GM19193 (cell line): ENCODE measurements around the gene ISYNA1.

Source experiments
- POLR2A ChIP-seq: IDR thresholded peaks from 4 replicates; pipeline ENCODE4 v1.6.1; 2011; ENCODE audit not compliant: insufficient read depth, insufficient read length; ENCODE audit errors: extremely low read depth

The ISYNA1 gene

GRCh38 chr19:18392417-18392816 is 45.5 kb downstream of the ISYNA1 start:
- TF ChIP-seq POLR2A, result no peak

- TF ChIP-seq POLR2A, result no peak
Observed at GRCh38 chr19:18391509-18392075, 46.3 kb downstream of the ISYNA1 start.

- TF ChIP-seq POLR2A, result no peak
Observed at GRCh38 chr19:18390065-18390907, 47.6 kb downstream of the ISYNA1 start.

- no peak for TF ChIP-seq POLR2A
Observed at GRCh38 chr19:18389726-18390064, 48.2 kb downstream of the ISYNA1 start.

DNA sequence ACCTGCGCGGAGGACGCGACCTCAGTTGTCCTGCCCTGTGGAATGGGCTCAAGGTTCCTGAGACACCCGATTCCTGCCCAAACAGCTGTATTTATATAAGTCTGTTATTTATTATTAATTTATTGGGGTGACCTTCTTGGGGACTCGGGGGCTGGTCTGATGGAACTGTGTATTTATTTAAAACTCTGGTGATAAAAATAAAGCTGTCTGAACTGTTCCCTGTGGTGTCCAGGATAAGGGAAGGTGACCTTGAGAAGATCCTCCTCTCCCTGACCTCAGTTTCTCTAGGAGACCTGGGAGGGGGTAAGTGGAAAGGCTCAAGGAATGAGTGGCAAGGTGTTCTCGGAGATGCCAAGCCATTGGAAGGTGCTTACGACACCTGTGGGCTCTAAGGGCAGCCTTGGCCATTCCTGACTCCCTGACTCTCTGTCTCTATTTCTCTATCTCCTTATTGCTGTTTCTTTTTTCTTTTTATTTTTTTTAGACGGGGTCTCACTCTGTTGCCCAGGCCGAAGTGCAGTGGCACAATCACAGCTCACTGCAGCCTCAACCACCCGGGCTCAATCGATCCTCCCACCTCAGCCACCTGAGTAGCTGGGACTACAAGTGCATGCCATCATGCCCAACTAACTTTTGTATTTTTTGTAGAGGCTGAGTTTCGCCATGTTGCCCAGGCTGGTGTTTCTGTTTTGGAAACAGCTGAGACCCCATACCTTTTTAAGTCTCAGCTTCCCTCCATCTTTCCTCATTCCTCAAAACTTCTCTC is 48.8 kb downstream of the ISYNA1 start:
- no peak for TF ChIP-seq POLR2A

DNA sequence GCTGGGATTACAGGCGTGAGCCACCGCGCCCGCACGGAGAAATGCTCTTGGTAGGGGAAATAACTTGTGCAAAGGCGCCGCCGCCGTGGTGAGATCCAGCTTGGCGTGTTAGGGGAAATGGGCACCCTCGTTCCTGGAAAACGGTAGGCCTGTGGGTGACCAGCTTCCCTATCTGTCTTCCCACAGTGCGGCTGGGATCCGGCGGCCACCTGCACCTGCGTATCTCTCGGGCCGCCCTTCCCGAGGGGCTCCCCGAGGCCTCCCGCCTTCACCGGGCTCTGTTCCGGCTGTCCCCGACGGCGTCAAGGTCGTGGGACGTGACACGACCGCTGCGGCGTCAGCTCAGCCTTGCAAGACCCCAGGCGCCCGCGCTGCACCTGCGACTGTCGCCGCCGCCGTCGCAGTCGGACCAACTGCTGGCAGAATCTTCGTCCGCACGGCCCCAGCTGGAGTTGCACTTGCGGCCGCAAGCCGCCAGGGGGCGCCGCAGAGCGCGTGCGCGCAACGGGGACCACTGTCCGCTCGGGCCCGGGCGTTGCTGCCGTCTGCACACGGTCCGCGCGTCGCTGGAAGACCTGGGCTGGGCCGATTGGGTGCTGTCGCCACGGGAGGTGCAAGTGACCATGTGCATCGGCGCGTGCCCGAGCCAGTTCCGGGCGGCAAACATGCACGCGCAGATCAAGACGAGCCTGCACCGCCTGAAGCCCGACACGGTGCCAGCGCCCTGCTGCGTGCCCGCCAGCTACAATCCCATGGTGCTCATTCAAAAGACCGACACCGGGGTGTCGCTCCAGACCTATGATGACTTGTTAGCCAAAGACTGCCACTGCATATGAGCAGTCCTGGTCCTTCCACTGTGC is 49.6 kb downstream of the ISYNA1 start:
- peak; percentile 65 for TF ChIP-seq POLR2A

DNA sequence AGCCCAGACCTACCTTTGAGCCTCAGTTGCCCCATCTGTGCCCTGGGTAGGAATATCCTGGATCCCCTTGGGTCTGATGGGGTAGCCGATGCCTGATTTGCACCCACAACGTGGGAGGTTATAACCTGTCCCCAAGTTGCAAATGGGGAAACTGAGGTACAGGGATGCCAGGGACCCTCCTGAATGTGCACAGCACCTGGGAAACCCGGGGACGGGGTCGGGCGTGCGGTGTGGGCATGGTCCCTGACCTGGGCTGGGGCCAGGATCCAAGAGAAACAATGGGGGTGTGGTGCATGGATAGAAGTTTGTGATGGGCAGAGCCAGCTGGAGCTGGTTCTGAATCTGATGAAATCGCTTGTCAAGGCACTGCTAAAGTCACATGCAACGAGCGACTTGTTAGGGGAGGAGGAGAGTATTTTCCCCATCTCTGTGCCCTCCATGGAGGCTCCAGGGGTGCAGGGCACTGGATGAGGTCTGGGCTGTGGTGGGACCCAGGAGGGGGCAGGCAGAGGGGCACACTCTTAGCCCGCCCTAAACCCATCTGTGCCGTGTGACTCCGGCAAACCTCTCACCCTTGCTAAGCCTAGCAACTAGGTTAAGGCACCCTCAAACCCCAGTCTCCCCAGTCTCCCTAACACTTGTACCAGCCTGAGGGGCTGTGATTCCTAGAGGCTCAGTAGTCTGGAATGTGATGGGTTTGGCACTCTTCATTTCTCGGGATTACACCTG is 51.2 kb downstream of the ISYNA1 start:
- no peak for TF ChIP-seq POLR2A

DNA sequence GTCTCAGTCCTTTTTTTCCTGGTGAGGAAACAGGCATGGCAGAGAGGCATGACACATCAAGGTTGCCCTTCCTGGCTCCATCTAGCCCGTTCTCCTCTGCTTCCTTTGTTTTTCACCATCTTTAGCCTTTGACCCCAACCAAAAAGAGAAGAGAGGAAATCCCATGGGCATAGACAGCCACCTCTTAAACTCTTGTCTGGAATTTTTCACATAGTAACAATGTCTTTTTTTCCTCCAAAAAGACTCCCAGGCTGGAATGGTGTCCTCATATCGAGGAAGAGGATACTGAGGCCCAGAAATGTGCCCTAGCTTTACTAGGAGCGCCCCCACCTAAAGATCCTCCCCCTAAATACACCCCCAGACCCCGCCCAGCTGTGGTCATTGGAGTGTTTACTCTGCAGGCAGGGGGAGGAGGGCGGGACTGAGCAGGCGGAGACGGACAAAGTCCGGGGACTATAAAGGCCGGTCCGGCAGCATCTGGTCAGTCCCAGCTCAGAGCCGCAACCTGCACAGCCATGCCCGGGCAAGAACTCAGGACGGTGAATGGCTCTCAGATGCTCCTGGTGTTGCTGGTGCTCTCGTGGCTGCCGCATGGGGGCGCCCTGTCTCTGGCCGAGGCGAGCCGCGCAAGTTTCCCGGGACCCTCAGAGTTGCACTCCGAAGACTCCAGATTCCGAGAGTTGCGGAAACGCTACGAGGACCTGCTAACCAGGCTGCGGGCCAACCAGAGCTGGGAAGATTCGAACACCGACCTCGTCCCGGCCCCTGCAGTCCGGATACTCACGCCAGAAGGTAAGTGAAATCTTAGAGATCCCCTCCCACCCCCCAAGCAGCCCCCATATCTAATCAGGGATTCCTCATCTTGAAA is 52.0 kb downstream of the ISYNA1 start, which contains the start of gene GDF15:
GDF15 (plus strand) TSS at position 484 of the 868 bp plus-strand sequence; CDS start at position 516, 32 bp downstream.
- peak; percentile 72 for TF ChIP-seq POLR2A

- no peak for TF ChIP-seq POLR2A
Observed at GRCh38 chr19:18385359-18385674, 52.6 kb downstream of the ISYNA1 start.

DNA sequence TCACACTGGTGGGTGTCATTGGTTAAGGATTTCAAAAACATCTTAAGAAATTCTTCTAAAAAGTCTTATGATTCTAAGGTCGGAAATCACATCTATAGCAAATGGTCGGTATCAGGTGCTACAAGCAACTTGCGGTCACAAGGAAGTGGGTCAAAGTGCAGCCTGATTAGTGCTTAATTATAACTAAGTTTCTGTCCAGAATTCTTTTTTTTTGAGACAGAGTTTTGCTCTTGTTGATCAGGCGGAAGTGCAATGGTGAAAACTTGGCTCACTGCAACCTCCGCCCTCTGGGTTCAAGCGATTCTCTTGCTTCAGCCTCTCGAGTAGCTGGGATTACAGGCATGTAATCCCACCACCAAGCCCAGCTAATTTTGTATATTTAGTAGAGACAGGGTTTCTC is 53.2 kb downstream of the ISYNA1 start:
- no peak for TF ChIP-seq POLR2A
